HG02938 (cell line): ENCODE results near the gene PLXNA4.

Experiments
- ATAC-seq: cut with Tn5 transposase; IDR thresholded peaks from one replicate; pipeline ENCODE4 v1.9.1; 2021; ENCODE audit warnings: mild to moderate bottlenecking, moderate library complexity; ENCODE audit not compliant: unreplicated experiment

The PLXNA4 gene

DNA sequence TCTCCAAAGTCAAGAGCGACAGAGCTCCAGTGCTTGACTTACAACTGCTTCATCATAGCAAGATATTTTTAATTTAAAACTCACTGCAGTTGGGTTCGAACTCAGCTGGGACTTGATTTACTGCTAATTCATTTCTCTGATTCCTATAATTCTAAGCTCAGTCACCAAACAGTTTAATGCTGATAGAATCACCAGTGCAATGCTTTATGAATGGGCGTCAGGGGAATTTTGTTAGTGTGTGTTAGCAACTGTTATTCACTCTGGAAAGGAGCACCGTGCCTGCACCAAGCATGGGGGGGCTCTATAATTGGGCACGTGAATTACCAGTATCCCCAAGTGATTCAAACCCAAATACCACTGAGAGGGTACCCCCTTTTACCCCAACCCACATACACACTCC lies 10.4 kb downstream of the PLXNA4 start:
- ATAC-seq, result no peak

DNA sequence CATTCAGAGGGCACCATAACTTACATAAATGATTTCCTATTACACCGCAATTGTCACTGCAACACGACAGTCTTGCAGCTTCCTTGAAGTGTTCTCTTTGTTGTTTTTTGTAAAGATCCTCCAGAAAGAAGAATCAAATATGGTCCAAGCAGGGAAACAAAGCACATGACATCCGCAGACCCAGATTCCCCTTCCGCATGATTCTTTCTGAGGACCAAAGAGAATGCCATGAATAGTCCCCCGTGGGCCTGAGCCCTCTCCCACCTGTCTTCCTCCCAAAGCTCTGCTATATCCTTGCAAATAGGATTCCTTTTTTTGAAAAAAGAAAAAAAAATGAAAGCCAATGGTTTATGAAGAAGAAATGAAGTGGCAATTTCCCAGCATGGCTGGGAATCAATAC lies 10.8 kb downstream of the PLXNA4 start:
- ATAC-seq, result no peak

DNA sequence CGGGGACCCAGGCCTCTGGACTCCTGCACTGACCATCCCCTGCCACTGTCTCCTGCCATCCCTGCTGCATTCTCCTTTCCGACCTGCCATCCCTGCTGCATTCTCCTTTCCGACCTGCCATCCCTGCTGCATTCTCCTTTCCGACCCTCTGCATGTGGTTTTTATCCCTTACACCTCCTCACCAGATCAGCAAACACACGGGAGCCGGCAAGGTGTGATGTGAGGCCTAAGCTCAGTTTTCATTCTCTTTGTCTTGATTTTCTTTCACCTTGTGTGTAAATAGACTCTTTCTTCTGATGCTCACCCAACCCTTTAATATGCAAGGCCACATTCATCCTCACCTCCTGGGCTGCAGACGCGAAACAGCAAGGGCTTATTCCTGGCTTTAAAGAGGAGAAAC lies 11.4 kb downstream of the PLXNA4 start:
- ATAC-seq, result no peak

DNA sequence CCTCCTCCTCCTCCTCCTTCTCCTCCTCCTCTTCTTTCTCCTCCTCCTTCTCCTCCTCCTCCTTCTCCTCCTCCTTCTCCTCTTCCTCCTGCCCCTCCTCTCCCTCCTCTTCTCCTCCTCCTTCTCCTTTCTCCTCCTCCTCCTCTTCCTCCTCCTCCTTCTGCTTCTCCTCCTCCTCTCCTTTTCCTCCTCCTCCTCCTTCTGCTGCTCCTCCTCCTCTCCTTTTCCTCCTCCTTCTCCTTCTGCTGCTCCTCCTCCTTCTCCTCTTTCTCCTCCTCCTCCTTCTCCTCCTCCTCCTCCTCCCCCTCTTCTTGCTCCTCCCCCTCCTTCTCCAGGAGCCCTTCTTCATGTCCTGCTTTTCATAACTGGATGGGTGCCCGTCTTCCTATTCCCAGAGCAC lies 12.2 kb downstream of the PLXNA4 start:
- no peak for ATAC-seq

DNA sequence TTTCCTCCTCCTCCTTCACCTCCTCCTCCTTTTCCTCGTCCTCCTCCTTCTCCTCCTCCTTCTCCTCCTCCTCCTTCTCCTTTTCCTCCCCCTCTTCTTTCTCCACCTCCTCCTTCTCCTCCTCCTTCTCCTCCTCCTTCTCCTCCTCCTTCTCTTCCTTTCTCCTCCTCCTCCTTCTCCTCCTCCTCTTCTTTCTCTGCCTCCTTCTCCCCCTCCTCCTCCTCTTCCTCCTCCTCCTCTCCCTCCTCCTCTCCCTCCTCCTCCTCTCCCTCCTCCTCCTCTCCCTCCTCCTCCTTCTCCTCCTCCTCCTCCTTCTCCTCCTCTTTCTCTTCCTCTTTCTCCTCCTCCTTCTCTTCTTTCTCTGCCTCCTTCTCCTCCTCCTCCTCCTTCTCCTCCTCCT lies 13.6 kb downstream of the PLXNA4 start:
- no peak for ATAC-seq

DNA sequence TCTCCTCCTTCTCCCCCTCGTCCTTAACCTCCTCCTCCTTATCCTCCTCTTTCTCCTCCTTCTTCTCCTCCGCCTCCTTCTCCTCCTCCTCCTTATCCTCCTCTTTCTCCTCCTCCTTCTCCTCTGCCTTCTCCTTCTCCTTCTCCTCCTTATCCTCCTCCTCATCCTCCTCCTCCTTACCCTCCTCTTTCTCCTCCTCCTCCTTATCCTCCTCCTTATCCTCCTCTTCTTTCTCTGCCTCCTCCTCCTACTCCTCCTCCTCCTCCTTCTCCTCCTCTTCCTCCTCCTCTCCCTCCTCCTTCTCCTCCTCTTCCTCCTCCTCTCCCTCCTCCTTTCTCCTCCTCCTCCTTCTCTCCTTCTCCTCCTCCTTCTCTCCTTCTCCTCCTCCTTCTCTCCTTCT lies 14.5 kb downstream of the PLXNA4 start:
- no peak for ATAC-seq

DNA sequence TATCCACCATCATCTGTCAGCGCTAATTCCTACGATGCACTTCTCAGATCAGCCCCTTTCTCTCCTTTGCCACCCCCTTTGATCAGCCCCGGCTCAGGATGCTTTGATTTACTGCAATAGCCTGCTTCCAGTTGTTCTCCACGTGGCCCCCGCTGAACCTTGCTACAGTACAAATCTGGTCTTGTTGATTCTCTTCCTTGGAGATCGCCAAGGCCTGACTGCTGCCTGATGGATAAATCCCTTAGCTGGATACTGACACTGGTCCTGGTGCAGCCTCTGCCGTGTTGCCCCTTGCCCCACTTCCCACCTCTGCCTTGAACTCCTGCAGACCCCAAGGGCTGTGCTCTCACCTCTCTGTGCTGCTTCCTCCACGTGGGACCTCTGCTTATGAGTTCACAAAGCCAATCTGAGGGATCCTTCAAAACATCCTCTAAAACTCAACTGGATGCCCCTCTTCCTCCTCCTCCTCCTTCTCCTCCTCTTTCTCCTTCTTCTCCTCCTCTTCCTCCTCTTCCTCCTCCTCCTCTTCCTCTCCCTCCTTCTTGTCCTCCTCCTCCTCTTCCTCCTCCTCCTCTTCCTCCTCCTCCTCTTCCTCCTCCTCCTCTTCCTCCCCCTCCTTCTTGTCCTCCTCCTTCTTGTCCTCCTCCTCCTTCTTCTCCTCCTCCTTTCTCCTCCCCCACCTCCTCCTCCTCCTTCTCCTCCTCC lies 15.3 kb downstream of the PLXNA4 start:
- no peak for ATAC-seq

DNA sequence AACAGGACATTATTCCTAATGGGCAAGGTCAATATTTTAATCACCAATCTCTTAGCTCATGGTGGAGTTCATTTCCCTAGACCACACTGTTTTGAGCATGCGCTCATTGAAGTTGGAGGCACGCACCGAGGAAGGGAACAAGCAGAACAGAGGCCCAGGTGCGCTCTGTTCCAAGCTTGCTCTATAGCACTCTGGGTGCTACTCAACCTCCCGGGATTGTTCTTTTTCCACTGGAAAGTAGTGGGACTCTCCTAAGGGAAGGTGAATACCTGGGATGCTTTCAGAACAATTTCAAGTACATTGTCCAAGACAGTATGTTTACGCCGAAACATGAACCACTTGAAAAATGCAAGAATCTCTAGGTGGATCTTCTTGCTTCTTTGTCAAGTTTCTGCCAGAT lies 16.2 kb downstream of the PLXNA4 start:
- ATAC-seq, result no peak

DNA sequence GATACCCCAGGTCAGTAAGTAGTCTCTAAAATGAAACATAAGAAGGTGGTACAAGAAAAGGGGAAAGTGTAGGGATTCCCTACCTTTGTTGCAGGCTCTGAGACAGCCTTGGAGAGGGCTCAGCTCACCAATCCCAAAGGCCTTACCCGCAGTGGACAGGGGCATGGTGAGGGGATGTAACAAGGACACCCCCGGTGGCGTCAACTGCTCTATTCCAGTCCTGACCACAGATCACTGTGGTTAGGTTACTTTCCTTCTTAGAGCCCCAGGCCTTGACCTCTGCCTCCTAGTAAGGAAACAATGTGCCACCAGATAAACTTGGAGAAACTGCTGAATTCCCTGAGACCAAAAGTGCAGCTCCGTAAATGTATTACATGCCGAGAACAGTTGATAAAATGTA lies 17.5 kb downstream of the PLXNA4 start:
- no peak for ATAC-seq

DNA sequence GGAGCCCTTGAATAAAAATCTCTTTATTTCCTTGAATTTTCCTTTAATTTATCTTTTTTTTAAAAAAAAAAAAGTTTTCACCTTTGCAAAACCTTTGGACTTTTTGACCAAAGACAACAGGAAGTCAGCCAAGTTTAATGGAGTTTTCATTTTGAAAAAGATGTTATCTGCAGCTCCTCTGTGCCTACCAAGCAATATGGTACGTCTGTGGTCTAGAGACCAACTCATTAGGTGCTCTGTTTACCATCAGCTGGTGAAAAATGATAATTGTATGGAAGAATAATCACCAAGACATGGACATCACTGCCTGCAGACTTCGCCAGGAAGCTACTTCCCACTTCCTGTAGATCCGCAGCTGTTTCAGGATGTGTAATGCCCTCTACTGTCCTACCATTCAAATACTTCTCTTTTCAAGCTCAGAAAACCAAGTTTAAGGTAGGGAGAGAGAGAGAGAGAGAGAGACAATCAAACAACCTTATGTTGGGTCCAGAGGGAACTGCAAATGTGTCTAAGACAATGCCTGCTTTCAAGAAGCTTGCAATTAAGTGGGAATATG lies 18.7 kb downstream of the PLXNA4 start:
- no peak for ATAC-seq

DNA sequence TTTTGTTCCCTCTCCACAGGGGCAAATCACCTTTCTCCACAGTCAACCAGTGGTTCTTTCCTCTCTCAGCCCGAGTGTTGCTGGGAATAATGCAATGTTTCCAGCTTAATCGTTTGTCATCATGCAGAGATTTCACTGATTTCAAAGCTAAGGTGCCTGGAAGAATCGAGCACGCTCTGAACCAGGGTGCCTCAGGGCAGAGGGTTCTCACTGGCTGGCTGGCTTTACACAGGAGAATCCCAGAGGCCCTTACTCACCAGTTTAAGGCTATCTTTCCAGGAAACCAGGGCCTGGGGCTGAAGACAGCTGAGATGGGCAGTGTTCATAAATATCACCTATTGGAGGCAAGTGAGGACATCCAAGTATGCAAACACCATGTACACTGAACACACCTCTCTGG lies 21.8 kb downstream of the PLXNA4 start:
- no peak for ATAC-seq

DNA sequence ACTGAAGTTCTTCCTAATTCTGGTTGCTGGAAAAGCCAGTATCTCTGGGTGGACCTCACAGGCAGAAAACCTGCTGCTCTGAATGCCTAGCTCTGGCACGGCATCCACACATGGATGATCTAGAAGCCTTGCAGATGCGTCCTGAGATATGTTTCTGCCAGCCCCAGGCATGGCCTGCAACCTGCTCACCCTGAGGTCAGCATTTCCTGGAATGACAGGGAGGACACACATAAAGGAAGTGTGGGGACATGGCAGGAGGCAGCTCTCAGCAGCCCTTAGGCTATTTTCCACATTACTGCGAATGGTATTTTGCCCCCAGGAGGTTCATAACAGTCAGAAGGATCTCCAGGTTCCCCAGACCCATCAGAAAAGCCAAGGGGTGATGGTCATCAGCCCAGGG lies 23.2 kb downstream of the PLXNA4 start:
- ATAC-seq, result no peak

DNA sequence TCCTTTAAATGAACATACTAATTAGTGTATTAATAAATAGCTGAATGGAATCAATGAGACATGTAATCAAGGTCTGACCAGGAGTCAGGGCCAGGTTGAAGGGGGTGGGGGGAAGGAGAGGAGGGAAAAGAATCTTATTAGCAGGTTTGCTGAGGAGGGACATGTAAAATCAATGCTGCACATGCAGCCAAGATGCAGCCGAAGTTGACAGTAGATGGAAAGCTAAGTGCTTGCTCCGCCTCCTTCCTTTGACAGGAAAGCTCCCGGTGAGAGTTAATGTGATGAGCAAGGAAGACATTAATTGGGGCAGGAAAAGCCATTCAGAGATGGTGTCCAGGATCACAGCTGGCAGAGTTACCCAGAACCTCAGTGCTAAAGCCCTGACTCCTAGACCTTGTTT lies 24.4 kb downstream of the PLXNA4 start:
- ATAC-seq, result no peak

DNA sequence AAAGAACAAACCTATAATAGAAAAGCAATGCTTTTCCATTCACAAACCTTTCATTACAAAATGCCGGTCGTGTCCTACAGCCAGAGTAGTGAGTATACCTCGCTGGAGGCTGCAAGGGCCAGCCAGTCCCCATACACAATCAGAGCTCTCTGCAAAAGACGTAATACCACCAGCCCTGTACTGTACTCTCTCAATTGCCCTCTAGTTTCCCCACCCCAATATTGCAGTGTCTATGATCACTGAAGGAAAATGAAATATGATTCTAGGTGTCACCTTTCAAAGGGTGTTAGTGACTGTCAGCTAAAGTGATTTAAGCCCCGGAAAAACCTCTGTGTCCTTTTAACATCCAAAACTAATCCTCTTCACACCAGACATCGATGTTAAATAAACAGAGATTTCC lies 24.8 kb downstream of the PLXNA4 start:
- ATAC-seq, result no peak

DNA sequence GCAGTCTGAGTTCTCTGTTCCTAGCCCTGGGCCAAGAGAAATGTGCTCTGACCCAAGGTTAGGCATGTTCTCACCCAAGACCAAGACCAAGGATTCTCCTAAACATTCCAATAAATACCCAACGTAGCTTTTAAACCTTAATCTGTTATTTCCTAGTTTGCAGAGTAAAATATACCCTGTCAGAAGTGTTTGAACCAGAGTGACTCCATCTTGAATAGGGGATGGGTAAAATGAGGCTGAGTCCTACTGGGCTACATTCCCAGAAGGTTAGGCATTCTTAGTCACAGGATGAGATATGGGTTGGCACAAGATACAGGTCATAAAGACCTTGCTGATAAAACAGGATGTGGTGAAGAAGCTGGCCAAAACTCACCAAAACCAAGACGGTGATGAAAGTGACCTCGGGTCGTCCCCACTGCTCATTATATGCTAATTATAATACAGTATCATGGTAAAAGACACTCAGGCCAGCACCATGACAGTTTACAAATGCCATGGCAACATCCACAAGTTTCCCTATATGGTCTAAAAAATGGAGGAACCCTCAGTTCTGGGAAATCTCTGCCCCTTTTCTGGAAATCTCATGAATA lies 27.7 kb downstream of the PLXNA4 start:
- ATAC-seq, result no peak

DNA sequence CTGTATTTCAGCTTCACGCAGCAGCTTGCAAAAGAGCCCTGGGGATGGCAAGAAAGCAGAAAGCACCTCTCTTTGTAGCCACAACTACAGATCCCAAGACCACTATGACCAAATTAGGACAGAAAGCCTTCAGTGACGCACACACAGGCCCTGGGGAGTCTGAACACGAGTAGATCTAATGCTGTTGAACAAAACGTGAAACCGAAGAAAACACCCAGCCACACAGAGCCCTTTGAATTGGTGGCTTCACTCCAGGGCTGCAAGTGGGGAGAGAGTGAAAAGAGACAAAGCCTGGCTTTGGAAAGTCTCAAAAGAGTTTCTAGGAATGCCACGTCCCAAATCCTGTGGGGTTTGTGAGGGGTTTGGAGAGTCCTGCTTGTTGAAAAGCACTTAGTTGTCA lies 28.4 kb downstream of the PLXNA4 start:
- ATAC-seq, result no peak

DNA sequence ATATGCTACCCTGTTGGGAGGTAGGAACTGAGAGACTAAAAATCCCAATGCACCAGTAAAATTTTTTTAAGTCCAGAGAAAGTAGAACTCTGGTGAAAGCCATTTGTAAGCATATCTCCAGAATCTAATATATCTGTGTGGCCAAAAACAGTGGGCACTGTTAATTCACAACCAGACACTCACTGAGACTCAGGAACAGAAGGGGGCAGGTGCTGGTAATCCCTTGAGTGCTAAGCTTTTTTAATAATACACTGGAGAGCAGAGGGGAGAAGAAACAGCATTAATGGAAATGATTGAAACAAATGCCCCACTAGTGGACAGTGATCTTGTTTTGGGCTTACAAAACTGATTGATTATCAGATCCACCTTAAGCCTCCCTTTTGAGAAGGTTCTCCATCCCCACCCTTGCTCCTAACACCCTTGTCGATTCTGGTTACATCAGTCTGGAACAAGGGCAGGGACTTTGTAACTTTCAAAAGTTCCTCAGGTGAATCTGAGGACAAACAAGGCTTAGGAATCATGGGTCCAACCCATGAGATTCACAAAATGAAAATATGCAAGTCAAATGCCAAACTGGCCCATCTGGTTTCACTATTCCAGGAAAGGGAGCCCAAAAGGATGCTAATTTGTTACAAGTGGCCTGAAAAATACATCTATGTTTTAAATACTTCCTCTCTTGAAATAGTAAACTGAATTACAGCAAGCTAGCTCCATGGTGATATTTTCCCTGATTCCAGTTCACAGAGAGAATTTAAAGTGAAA lies 29.7 kb downstream of the PLXNA4 start:
- no peak for ATAC-seq

DNA sequence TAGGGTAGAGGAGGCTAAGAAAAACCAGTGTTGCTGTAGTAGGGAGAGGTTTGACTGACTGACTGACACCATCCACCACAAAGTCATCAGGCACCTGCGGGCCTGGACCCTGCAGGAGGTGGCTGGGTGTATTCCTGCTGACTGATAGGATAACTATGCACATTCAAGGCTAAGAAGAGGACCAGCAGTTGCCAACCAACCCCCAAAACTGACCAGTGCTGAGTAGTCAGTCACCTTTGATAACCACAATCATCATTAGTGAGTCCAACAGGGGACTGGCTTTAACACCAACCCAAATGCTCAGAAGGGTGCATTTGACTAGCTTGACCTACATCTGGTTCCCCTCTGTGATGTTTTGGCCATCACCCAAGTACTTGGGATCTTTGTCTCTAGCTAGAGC lies 30.5 kb downstream of the PLXNA4 start:
- no peak for ATAC-seq

DNA sequence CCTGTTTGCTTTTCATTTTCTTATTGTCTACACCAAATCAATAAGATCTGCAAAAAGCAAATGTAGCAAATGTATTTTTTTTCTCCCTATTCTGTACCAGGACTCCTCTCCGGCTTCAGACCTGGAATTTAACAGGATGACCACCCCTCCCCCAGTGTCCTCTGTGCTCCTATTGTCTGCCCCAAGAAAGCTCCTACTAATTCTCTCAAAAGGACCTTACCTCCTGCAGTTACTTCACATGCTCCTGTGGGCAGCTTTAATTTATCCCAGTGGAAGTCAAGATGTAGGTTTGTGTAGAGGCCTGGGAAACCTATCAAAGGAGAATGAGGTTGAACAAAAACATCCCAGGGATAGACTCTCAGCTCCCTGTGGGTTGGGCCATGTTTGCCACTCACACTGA lies 31.3 kb downstream of the PLXNA4 start:
- no peak for ATAC-seq

DNA sequence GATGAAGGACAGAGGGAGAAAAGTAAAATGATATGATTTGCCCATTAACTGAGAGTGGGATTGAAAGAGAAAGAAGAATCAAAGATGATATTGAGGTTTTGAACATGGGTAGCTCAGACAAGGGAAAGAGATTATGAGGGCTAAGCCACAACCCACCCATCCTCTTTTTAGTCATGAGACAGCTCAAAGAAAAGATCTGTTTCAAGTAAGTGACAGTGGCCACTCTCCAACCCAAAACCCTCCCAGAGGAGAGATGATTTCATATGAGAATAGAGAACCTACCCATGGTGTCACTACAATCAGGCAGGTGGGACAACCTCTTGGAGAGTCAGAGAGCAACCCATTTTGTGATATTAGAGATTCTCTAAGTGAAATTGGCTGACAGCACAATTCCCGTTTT lies 32.2 kb downstream of the PLXNA4 start:
- no peak for ATAC-seq

DNA sequence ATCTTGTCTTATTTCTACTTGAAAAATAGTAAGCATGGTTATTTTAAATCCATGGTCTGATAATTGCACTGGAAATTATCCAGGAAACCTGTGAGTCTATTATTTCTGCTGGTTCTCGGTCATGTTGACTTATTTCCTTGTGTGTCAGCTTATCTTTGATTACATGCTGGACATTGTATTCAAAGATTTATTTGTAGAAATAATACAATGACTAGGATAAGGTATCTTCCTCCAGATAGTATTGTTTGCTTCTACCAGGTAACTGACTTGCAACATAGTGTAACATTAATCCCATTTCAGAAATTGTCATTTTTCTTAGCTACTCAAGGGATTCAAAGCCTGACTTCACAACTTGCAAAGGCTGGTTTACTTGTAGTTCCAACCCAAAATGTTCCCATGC lies 33.4 kb downstream of the PLXNA4 start:
- ATAC-seq, result no peak

DNA sequence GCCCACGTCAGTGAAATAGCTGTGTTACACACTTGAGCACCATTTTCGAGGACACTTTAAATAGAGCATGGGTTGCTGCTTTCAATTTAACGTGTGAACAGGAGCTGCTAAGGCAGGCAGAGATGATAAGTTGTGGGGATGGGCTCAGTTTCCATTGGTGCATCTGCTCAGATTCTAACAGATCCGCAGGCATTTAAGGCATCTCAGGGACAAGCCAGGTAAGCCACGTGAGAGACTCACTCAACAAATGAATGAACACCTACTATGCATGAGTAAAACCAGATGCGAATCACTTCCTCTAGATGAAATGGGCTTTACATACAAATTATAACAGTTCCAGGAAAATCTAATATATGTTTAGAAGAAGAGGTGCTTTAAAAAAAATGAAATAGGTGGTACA lies 34.6 kb downstream of the PLXNA4 start:
- no peak for ATAC-seq
